Gastroesophageal sphincter (tissue), 4 donors: ENCODE measurements around the gene JARID2. TPM values are rescaled to one million over a fixed set of nuclear protein-coding genes. Genes with fewer than 3 reads are reported as not detected.

ENCODE experiments used
- ATAC-seq: fragments of 150-250 bp; one replicate; pipeline ENCODE4 v1.9.1; 2016; ENCODE audit warnings: mild to moderate bottlenecking, moderate library complexity
- H3K27ac ChIP-seq, 4 donors: fragments of 200-600 bp; sonication (generic) in 3 of 4; 1 replicate in 3 of 4; 2 replicates in 1 of 4; pipeline ENCODE4 v1.5.1; 2016 to 2019
- H3K27me3 ChIP-seq: fragments of 200-600 bp; sonication (generic); one replicate; pipeline ENCODE4 v1.5.1; 2019
- H3K36me3 ChIP-seq, 2 donors: fragments of 200-600 bp; sonication (generic); one replicate each; pipeline ENCODE4 v1.5.1; 2019; ENCODE audit warnings: control low read depth in 1 of 2
- H3K4me1 ChIP-seq, 3 donors: fragments of 200-600 bp; sonication (generic); 1 replicate in 2 of 3; 2 replicates in 1 of 3; pipeline ENCODE4 v1.5.1; 2016 to 2019; ENCODE audit warnings: control low read depth in 2 of 3
- H3K4me3 ChIP-seq, 2 donors: fragments of 200-600 bp; sonication (generic); one replicate each; pipeline ENCODE4 v1.5.1; 2019; ENCODE audit warnings: mild to moderate bottlenecking in 1 of 2, moderate library complexity in 1 of 2
- H3K9me3 ChIP-seq, 3 donors: fragments of 200-600 bp; sonication (generic); one replicate each; pipeline ENCODE4 v1.5.1; 2017 to 2019; ENCODE audit warnings: control low read depth in 2 of 3
- EP300 ChIP-seq: sonication (generic); formaldehyde crosslinking; IDR thresholded peaks from one replicate; pipeline ENCODE4 v1.6.1; 2017; ENCODE audit warnings: antibody characterized with exemption, mild to moderate bottlenecking
- POLR2A ChIP-seq, 2 donors: fragments of 450-650 bp; IDR thresholded peaks; one replicate each; pipeline ENCODE4 v1.6.1; 2017; ENCODE audit warnings: antibody characterized with exemption in 2 of 2, mild to moderate bottlenecking in 2 of 2, moderate library complexity in 1 of 2
- POLR2AphosphoS5 ChIP-seq: sonication (generic); formaldehyde crosslinking; IDR thresholded peaks from one replicate; pipeline ENCODE4 v1.6.1; 2017; ENCODE audit warnings: antibody characterized with exemption
- WGBS, 2 donors: methylation state at CpG; one replicate each; pipeline ENCODE4 v1.1.5; 2018; ENCODE audit warnings: low coverage in 1 of 2; 5-methylcytosine and 5-hydroxymethylcytosine counted together
- total RNA-seq, 4 donors: library from RNA; depleted of rRNA; stranded (reverse); fragments of >200 nt; gene quantifications; one replicate each; pipeline ENCODE4 v1.1.0, GENCODE V29; 2016
- TF ChIP-seq, protein P1 (sequence below), 4 experiments: fragments of 200-600 bp in 2 of 4; fragments of 450-650 bp in 2 of 4; sonication (generic) in 1 of 4; IDR thresholded peaks; one replicate each; pipeline ENCODE4 v1.5.1; 2017 to 2019; ENCODE audit warnings: antibody characterized with exemption in 4 of 4, mild to moderate bottlenecking in 2 of 4, moderate library complexity in 2 of 4

The JARID2 gene
- total RNA-seq, 4 donors from 2014 or later: 6.8 to 12.3 (median 8.5) TPM

- Histone ChIP-seq H3K4me1 (peaks cover 4 to 77% (median 44%) of the 10 kb centered on the region in 3 donors), H3K4me3 (no peak overlapping the region), H3K27me3 (no peaks in the 10 kb centered on the region), H3K36me3 (no peaks in the 10 kb centered on the region), H3K27ac (peak overlapping the region in 2 of 4 donors; percentile 8 to 35), H3K9me3 (no peaks in the 10 kb centered on the region)
- TF ChIP-seq POLR2AphosphoS5 (no peak), POLR2A (IDR thresholded peaks at IDR 0.05) (no peak), EP300 (no peak)
- ATAC-seq: no peak
- 61% methylated on average over 3 to 5 of the region's 5 CpGs for WGBS, 2 donors
Observed at GRCh38 chr6:15265787-15266186, 19.9 kb downstream of the JARID2 start.

- no peak for ATAC-seq
- Histone ChIP-seq H3K36me3 (no peaks in the 10 kb centered on the region), H3K27me3 (no peaks in the 10 kb centered on the region), H3K9me3 (no peaks in the 10 kb centered on the region), H3K4me1 (peaks cover 4 to 70% (median 41%) of the 10 kb centered on the region in 3 donors), H3K27ac (peak overlapping the region in 3 of 4 donors; percentile 7 to 35 (median 8)), H3K4me3 (no peak overlapping the region)
- WGBS, 2 donors: 64 to 67% methylated on average over 7 to 11 of the region's 11 CpGs
- TF ChIP-seq, protein P1, sequence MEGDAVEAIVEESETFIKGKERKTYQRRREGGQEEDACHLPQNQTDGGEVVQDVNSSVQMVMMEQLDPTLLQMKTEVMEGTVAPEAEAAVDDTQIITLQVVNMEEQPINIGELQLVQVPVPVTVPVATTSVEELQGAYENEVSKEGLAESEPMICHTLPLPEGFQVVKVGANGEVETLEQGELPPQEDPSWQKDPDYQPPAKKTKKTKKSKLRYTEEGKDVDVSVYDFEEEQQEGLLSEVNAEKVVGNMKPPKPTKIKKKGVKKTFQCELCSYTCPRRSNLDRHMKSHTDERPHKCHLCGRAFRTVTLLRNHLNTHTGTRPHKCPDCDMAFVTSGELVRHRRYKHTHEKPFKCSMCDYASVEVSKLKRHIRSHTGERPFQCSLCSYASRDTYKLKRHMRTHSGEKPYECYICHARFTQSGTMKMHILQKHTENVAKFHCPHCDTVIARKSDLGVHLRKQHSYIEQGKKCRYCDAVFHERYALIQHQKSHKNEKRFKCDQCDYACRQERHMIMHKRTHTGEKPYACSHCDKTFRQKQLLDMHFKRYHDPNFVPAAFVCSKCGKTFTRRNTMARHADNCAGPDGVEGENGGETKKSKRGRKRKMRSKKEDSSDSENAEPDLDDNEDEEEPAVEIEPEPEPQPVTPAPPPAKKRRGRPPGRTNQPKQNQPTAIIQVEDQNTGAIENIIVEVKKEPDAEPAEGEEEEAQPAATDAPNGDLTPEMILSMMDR (IDR thresholded peaks at IDR 0.05): no peak
- TF ChIP-seq EP300: no peak
- no peak for TF ChIP-seq POLR2A (IDR thresholded peaks at IDR 0.05)
- TF ChIP-seq POLR2AphosphoS5: no peak
Observed at GRCh38 chr6:15266423-15266996, 20.6 kb downstream of the JARID2 start.

GRCh38 chr6:15267221-15267620 lies 21.4 kb downstream of the JARID2 start:
- no peaks in the 10 kb centered on the region for H3K36me3 ChIP-seq
- H3K4me1 ChIP-seq: peaks cover 4 to 70% (median 41%) of the 10 kb centered on the region in 3 donors
- peak overlapping the region in 2 of 4 donors; percentile 7 to 35 for H3K27ac ChIP-seq
- TF ChIP-seq POLR2A (IDR thresholded peaks at IDR 0.05) (no peak), POLR2AphosphoS5 (no peak), EP300 (no peak)
- TF ChIP-seq, protein P1 (IDR thresholded peaks at IDR 0.05): no peak
- H3K4me3 ChIP-seq: no peak overlapping the region
- WGBS, 2 donors: 86 to 88% methylated on average over 1 of the region's 2 CpGs
- ATAC-seq: no peak
- H3K27me3 ChIP-seq: no peaks in the 10 kb centered on the region
- no peaks in the 10 kb centered on the region for H3K9me3 ChIP-seq

GRCh38 chr6:15268137-15268908 lies 22.5 kb downstream of the JARID2 start:
- WGBS, 2 donors: 33 to 53% methylated on average over 5 to 10 of the region's 10 CpGs
- H3K27me3 ChIP-seq: no peaks in the 10 kb centered on the region
- no peak for TF ChIP-seq EP300
- no peaks in the 10 kb centered on the region for H3K9me3 ChIP-seq
- no peak overlapping the region for H3K4me3 ChIP-seq
- no peaks in the 10 kb centered on the region for H3K36me3 ChIP-seq
- H3K27ac ChIP-seq: peak overlapping the region in 3 of 4 donors; percentile 39 to 57 (median 42)
- H3K4me1 ChIP-seq: peaks cover 4 to 70% (median 41%) of the 10 kb centered on the region in 3 donors
- ATAC-seq: no peak

GRCh38 chr6:15269011-15269410 lies 23.1 kb downstream of the JARID2 start:
- TF ChIP-seq POLR2AphosphoS5 (no peak), EP300 (no peak)
- TF ChIP-seq, protein P1 (IDR thresholded peaks at IDR 0.05): no peak
- peak overlapping the region in 3 of 4 donors; percentile 39 to 57 (median 42) for H3K27ac ChIP-seq
- no peaks in the 10 kb centered on the region for H3K9me3 ChIP-seq
- ATAC-seq: no peak
- H3K4me1 ChIP-seq: peaks cover 4 to 64% (median 41%) of the 10 kb centered on the region in 3 donors
- H3K4me3 ChIP-seq: no peak overlapping the region
- no peaks in the 10 kb centered on the region for H3K36me3 ChIP-seq
- 64 to 65% methylated on average over 4 of the region's 4 CpGs for WGBS, 2 donors
- no peaks in the 10 kb centered on the region for H3K27me3 ChIP-seq
